PC-9 (cell line): ENCODE results near the gene BRAF. TPM values are rescaled to one million over a fixed set of nuclear protein-coding genes. Genes with fewer than 3 reads are reported as not detected.

ENCODE experiments used
- BruUV-seq: library from RNA; stranded (reverse); fragments of 400-500 nt; replicated peaks from 2 replicates; lab custom pipeline; 2021; lab: Mats Ljungman, UMichigan
- CTCF ChIA-PET: fragments of 300-600 bp; sonication (Branson Sonifier 250); formaldehyde crosslinking; loops from one replicate; lab custom pipeline; 2022; ENCODE audit warnings: antibody characterized with exemption; lab: Charles Lee
- POLR2A ChIA-PET: fragments of 300-600 bp; sonication (Branson Sonifier 250); formaldehyde crosslinking; loops from one replicate; lab custom pipeline; 2022; ENCODE audit warnings: antibody characterized with exemption; ENCODE audit not compliant: unreplicated experiment; lab: Charles Lee
- DNase-seq, 2 experiments: peaks; one replicate each; pipeline versions ENCODE4 v3.0.0 to v3.0.0-alpha.2; 2015 to 2022; ENCODE audit warnings: mixed read lengths in 1 of 2
- H2AFZ ChIP-seq: fragments of 200-600 bp; sonication (generic); 2 replicates; pipeline ENCODE4 v1.8.1; 2017; ENCODE audit warnings: antibody characterized with exemption
- H3F3A ChIP-seq: fragments of 200-600 bp; sonication (generic); 2 replicates; pipeline ENCODE4 v1.8.1; 2017; ENCODE audit warnings: antibody characterized with exemption, mild to moderate bottlenecking, low read depth; ENCODE audit not compliant: insufficient read depth
- H3K27ac ChIP-seq: fragments of 200-600 bp; sonication (generic); 2 replicates; pipeline ENCODE4 v1.6.1; 2016; ENCODE audit warnings: mixed run types
- H3K27me3 ChIP-seq: fragments of 200-600 bp; sonication (generic); 2 replicates; pipeline ENCODE4 v1.6.1; 2016; ENCODE audit warnings: low read depth, mixed run types; ENCODE audit not compliant: insufficient read depth
- H3K36me3 ChIP-seq: fragments of 200-600 bp; sonication (generic); 2 replicates; pipeline ENCODE4 v1.6.1; 2016; ENCODE audit warnings: low read depth, mixed run types
- H3K4me1 ChIP-seq: fragments of 200-600 bp; sonication (generic); replicated peaks from 2 replicates; pipeline ENCODE4 v1.6.1; 2016; ENCODE audit warnings: mixed run types; ENCODE audit not compliant: insufficient read depth
- H3K4me2 ChIP-seq: fragments of 200-600 bp; sonication (generic); 2 replicates; pipeline ENCODE4 v1.6.1; 2017; ENCODE audit warnings: mixed run types
- H3K4me3 ChIP-seq: fragments of 200-600 bp; sonication (generic); 2 replicates; pipeline ENCODE4 v1.6.1; 2016; ENCODE audit warnings: mixed run types
- H3K79me2 ChIP-seq: fragments of 200-600 bp; sonication (generic); 2 replicates; pipeline ENCODE4 v1.6.1; 2017; ENCODE audit warnings: low read depth, mixed run types
- H3K9me2 ChIP-seq: fragments of 200-600 bp; sonication (generic); 2 replicates; pipeline ENCODE4 v1.8.1; 2017; ENCODE audit warnings: mild to moderate bottlenecking; ENCODE audit not compliant: insufficient read depth
- H3K9me3 ChIP-seq: fragments of 200-600 bp; sonication (generic); 2 replicates; pipeline ENCODE4 v1.8.1; 2016; ENCODE audit warnings: low read depth; ENCODE audit not compliant: insufficient read depth
- H4K20me1 ChIP-seq: fragments of 200-600 bp; sonication (generic); 2 replicates; pipeline ENCODE4 v1.8.1; 2017; ENCODE audit not compliant: insufficient read depth
- EZH2 ChIP-seq: fragments of 200-600 bp; sonication (generic); IDR thresholded peaks from 2 replicates; pipeline ENCODE4 v1.8.0; 2017; ENCODE audit warnings: antibody characterized with exemption, low read depth
- intact Hi-C: fragments of 100-400 bp; cut with micrococcal nuclease; formaldehyde crosslinking; loops from one replicate; pipeline ENCODE4 v1.10.0; 2022; ENCODE audit not compliant: unreplicated experiment
- total RNA-seq: library from RNA; stranded (reverse); gene quantifications from 2 replicates; pipeline ENCODE4 v1.2.3, GENCODE V29; 2021
- TF ChIP-seq, protein P1 (sequence below): fragments of 200-600 bp; sonication (generic); conservative IDR thresholded peaks from 2 replicates; pipeline ENCODE4 v1.6.1; 2017; ENCODE audit warnings: mixed run types, antibody characterized with exemption, mild to moderate bottlenecking, moderate library complexity

The BRAF gene
- total RNA-seq, 1 experiment from 2014 or later = 56.9 TPM

DNA sequence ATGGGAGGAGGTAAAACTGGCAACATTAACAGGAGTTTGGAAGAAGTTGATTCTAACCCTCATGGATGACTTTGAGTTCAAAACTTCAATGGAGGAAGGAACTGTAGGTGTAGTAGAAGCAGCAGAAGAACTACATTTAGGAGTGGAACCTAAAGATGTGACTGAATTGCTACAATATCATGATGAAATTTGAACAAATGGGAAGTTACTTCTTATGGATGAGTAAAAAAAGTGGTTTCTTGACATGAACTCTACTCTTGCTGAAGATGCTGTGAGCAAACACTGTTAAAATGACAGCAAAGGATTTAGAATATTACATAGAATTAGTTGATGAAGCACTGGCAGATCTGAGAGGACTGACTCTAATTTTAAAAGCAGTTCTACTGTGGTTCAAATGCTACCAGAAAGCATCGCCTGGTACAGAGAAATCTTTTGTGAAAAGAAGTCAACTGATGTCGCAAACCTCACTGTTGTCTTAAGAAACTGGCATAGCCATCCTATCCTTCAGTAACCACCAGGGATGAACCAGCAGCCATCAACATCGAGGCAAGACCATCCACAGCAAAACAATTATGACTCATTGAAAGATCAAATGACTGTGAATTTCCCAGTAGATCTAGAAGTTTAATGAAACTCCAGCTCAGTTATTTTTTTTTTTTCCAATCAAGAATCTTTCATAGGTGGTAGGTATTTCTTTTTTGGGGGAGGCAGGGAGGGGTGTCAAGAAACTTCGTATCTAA is 20.8 kb downstream of the BRAF start:
- Histone ChIP-seq H3K27me3 (no peaks in the 10 kb centered on the region), H3K4me1 (no peaks in the 10 kb centered on the region; the same call in 1 of the 2 replicates), H3F3A (peaks cover 3% of the 10 kb centered on the region; the same call in 1 of the 2 replicates), H3K4me2 (no peak overlapping the region), H3K9me3 (peaks cover 3% of the 10 kb centered on the region; the same call in 1 of the 2 replicates), H4K20me1 (peaks cover 8% of the 10 kb centered on the region; the same call in 1 of the 2 replicates), H3K79me2 (peaks cover 83% of the 10 kb centered on the region), H2AFZ (no peak overlapping the region), H3K4me3 (no peak overlapping the region), H3K36me3 (0 out of 2 replicates have a peak, but pooled peaks cover 4% of the 10 kb centered on the region), H3K27ac (no peak overlapping the region), H3K9me2 (no peaks in the 10 kb centered on the region)
- DNase-seq = no peak
- no peak for TF ChIP-seq EZH2
- TF ChIP-seq, protein P1, sequence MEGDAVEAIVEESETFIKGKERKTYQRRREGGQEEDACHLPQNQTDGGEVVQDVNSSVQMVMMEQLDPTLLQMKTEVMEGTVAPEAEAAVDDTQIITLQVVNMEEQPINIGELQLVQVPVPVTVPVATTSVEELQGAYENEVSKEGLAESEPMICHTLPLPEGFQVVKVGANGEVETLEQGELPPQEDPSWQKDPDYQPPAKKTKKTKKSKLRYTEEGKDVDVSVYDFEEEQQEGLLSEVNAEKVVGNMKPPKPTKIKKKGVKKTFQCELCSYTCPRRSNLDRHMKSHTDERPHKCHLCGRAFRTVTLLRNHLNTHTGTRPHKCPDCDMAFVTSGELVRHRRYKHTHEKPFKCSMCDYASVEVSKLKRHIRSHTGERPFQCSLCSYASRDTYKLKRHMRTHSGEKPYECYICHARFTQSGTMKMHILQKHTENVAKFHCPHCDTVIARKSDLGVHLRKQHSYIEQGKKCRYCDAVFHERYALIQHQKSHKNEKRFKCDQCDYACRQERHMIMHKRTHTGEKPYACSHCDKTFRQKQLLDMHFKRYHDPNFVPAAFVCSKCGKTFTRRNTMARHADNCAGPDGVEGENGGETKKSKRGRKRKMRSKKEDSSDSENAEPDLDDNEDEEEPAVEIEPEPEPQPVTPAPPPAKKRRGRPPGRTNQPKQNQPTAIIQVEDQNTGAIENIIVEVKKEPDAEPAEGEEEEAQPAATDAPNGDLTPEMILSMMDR = no peak
- intact Hi-C loops = no loop called here
- ChIA-PET POLR2A (no interaction called here), CTCF (no interaction called here)
- BruUV-seq = no TSS peak

DNA sequence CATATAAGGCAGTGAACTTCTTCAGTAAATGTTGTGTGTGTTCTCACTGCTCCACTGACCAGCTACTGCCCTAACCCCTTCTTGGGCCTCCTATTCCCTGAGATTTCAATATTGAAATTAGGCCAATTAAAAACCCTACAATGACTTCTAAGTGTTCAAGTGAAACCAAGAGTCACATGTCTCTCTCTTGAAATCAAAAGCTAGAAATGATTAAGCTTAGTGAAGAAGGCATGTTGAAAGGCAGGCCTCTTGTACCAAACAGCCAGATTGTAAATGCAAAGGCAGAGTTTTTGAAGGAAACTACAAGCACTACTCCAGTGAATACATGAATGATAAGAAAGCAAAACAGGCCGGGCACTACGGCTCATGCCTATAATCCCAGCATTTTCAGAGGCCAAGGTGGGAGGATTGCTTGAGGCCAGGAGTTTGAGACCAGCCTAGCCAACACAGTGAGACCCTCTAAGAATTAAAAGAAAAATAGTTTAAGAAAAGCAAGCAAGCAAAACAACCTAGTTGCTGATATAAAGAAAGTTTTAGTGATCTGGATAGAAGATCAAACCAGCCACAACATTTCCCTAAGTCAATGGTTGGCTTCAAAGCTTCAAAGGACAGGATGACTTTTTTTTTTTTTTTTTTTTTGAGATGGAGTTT is 22.3 kb downstream of the BRAF start:
- Histone ChIP-seq H3K36me3 (no peaks in the 10 kb centered on the region), H3K4me3 (no peak overlapping the region), H2AFZ (no peak overlapping the region), H3K4me2 (no peak overlapping the region), H3K79me2 (peaks cover 81% of the 10 kb centered on the region), H3K27me3 (no peaks in the 10 kb centered on the region), H3K9me2 (no peaks in the 10 kb centered on the region), H3K9me3 (peaks cover 3% of the 10 kb centered on the region; the same call in 1 of the 2 replicates), H4K20me1 (peaks cover 8% of the 10 kb centered on the region; the same call in 1 of the 2 replicates), H3F3A (peaks cover 3% of the 10 kb centered on the region; the same call in 1 of the 2 replicates), H3K4me1 (no peaks in the 10 kb centered on the region; the same call in 1 of the 2 replicates), H3K27ac (no peak overlapping the region)
- intact Hi-C loops = no loop called here
- BruUV-seq = no TSS peak
- no peak for DNase-seq
- POLR2A ChIA-PET = interaction anchor here (0.6 kb wide), 1 partner anchor 105 kb away, joined by 3 read pairs; no protein-coding TSS in a partner anchor
- TF ChIP-seq, protein P1 = no peak
- no peak for TF ChIP-seq EZH2
- CTCF ChIA-PET = no interaction called here

DNA sequence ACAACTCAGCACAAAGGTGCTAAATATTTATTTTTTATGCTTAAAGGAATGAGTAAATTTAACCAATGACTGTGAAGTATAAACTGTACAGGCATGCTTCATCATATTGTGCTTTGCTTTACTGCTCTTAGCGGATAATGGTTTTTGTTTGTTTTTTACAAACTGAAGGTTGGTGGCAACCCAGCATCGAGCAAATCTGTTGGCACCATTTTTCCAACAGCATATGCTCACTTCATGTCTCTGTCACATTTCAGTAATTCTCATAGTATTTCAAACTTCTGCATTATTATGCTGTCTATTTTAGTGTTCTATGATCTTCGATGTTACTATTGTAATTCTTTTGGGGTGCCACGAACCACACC is 22.8 kb downstream of the BRAF start:
- Histone ChIP-seq H3K4me3 (no peak overlapping the region), H3K36me3 (no peaks in the 10 kb centered on the region), H3K9me3 (peaks cover 3% of the 10 kb centered on the region; the same call in 1 of the 2 replicates), H4K20me1 (peaks cover 9% of the 10 kb centered on the region), H3K27ac (no peak overlapping the region), H3K27me3 (no peaks in the 10 kb centered on the region), H2AFZ (no peak overlapping the region), H3K4me2 (no peak overlapping the region), H3F3A (peaks cover 3% of the 10 kb centered on the region; the same call in 1 of the 2 replicates), H3K79me2 (peaks cover 80% of the 10 kb centered on the region), H3K9me2 (no peaks in the 10 kb centered on the region), H3K4me1 (no peaks in the 10 kb centered on the region; the same call in 1 of the 2 replicates)
- POLR2A ChIA-PET = interaction anchor here (0.6 kb wide), 1 partner anchor 105 kb away, joined by 3 read pairs; no protein-coding TSS in a partner anchor
- intact Hi-C loops = no loop called here
- TF ChIP-seq, protein P1 = no peak
- TF ChIP-seq EZH2 = no peak
- CTCF ChIA-PET = no interaction called here
- no peak for DNase-seq
- BruUV-seq = no TSS peak
